HCT116 (cell line): Measurements from ENCODE around the gene ZNF552.

Experiments used
- CTCF ChIP-seq, 3 experiments: fragments of 200-600 bp in 1 of 3; sonication (generic) in 1 of 3; IDR thresholded peaks in 2 of 3; conservative IDR thresholded peaks in 1 of 3; 2 replicates each; pipeline ENCODE4 v1.5.1; 2012 to 2017; ENCODE audit warnings: low read depth in 2 of 3, low read length in 2 of 3, antibody characterized with exemption in 1 of 3, borderline replicate concordance in 1 of 3, control low read depth in 1 of 3, mild to moderate bottlenecking in 1 of 3, mixed read lengths in 1 of 3, mixed run types in 1 of 3, moderate library complexity in 1 of 3; ENCODE audit not compliant: insufficient read depth in 1 of 3
- EGR1 ChIP-seq: IDR thresholded peaks from 2 replicates; pipeline ENCODE4 v1.6.1; 2012; ENCODE audit warnings: low read depth
- EZH2 ChIP-seq: fragments of 200-600 bp; sonication (generic); IDR thresholded peaks from 2 replicates; pipeline ENCODE4 v1.6.1; 2017; ENCODE audit warnings: antibody characterized with exemption, mixed run types
- EZH2phosphoT487 ChIP-seq: fragments of 200-600 bp; IDR thresholded peaks from 2 replicates; pipeline ENCODE4 v1.6.1; 2018; ENCODE audit warnings: antibody characterized with exemption, borderline replicate concordance
- MAX ChIP-seq: IDR thresholded peaks from 2 replicates; pipeline ENCODE4 v1.6.1; 2012
- POLR2A ChIP-seq: IDR thresholded peaks from 2 replicates; pipeline ENCODE4 v1.7.0; 2011; ENCODE audit warnings: borderline replicate concordance; ENCODE audit not compliant: insufficient read depth, insufficient read length; ENCODE audit errors: extremely low read depth
- POLR2AphosphoS5 ChIP-seq: IDR thresholded peaks from 2 replicates; pipeline ENCODE4 v1.6.1; 2011; ENCODE audit warnings: mild to moderate bottlenecking, low read depth, low read length, moderate library complexity
- RAD21 ChIP-seq: IDR thresholded peaks from 2 replicates; pipeline ENCODE4 v1.6.1; 2012; ENCODE audit warnings: low read depth, mild to moderate bottlenecking
- REST ChIP-seq: IDR thresholded peaks from 2 replicates; pipeline ENCODE4 v1.6.1; 2012; ENCODE audit warnings: low read depth
- SRF ChIP-seq: IDR thresholded peaks from 2 replicates; pipeline ENCODE4 v1.6.1; 2012; ENCODE audit warnings: low read depth
- TCF7L2 ChIP-seq: IDR thresholded peaks from 2 replicates; pipeline ENCODE4 v1.7.0; 2011; ENCODE audit warnings: borderline replicate concordance, inconsistent platforms; ENCODE audit not compliant: insufficient read depth, insufficient read length; ENCODE audit errors: extremely low read depth
- ZBTB33 ChIP-seq: IDR thresholded peaks from 2 replicates; pipeline ENCODE4 v1.6.1; 2011; ENCODE audit warnings: mild to moderate bottlenecking, low read length, moderate library complexity; ENCODE audit not compliant: insufficient replicate concordance; ENCODE audit errors: extremely low read depth
- ZNF274 ChIP-seq: fragments of 200-500 bp; sonication (Bioruptor generic); IDR thresholded peaks from 2 replicates; pipeline ENCODE4 v1.6.1; 2014; ENCODE audit warnings: mild to moderate bottlenecking, low read depth, low read length, inconsistent platforms

- TF ChIP-seq MAX (no peak), CTCF (IDR thresholded peaks at IDR 0.05 in 2 of 3, conservative IDR thresholded peaks at IDR 0.05 in 1 of 3; ENCODE audit: borderline replicate concordance in 1 of 3, insufficient read depth in 1 of 3, low read depth in 2 of 3, low read length in 2 of 3) (no peak), REST (no peak), POLR2AphosphoS5 (no peak), POLR2A (no peak), RAD21 (no peak), ZNF274 (no peak), ZBTB33 (no peak), SRF (no peak), EZH2 (no peak), TCF7L2 (no peak), EZH2phosphoT487 (no peak), EGR1 (no peak)
These were observed 26.5 kb downstream of the ZNF552 start for GRCh38 chr19:57788114-57788692.
